WTC11 (cell line): Measurements from ENCODE around the gene SEMA6D. TPM values are rescaled to one million over a fixed set of nuclear protein-coding genes. Genes with fewer than 3 reads are reported as not detected.

Source experiments
- ATAC-seq: fragments of 200-7000 bp; cut with Tn5 transposase; 2 replicates; pipeline ENCODE4 v1.10.0; 2021; ENCODE audit warnings: mild to moderate bottlenecking, moderate library complexity
- CTCF ChIA-PET: fragments of 300-600 bp; sonication (Branson Sonifier 250); formaldehyde crosslinking; loops from one replicate; lab custom pipeline; 2021; ENCODE audit warnings: antibody characterized with exemption; lab: Charles Lee
- POLR2A ChIA-PET: fragments of 350-600 bp; sonication (Branson Sonifier 250); formaldehyde crosslinking; loops from one replicate; lab custom pipeline; 2021; ENCODE audit warnings: antibody characterized with exemption; lab: Charles Lee
- DNase-seq: peaks from one replicate; pipeline ENCODE4 v3.0.0; 2021; ENCODE audit warnings: low spot score
- H3K27ac Mint-ChIP-seq: 2 replicates; pipeline ENCODE4 v1.8.0; 2021; ENCODE audit warnings: mixed read lengths
- H3K27me3 Mint-ChIP-seq: 2 replicates; pipeline ENCODE4 v1.8.0; 2021; ENCODE audit warnings: low read depth, mild to moderate bottlenecking, moderate library complexity, mixed read lengths
- H3K36me3 Mint-ChIP-seq: 2 replicates; pipeline ENCODE4 v1.8.0; 2021; ENCODE audit warnings: mixed read lengths
- H3K4me1 Mint-ChIP-seq: 2 replicates; pipeline ENCODE4 v1.8.0; 2022; ENCODE audit warnings: mixed read lengths
- H3K4me3 Mint-ChIP-seq: 2 replicates; pipeline ENCODE4 v1.8.0; 2021; ENCODE audit warnings: mild to moderate bottlenecking, moderate library complexity, mixed read lengths
- H3K9me3 Mint-ChIP-seq: 2 replicates; pipeline ENCODE4 v1.8.0; 2021; ENCODE audit warnings: mixed read lengths
- ATF3 ChIP-seq: sonication (generic); formaldehyde crosslinking; conservative IDR thresholded peaks from 2 replicates; pipeline ENCODE4 v1.8.1; 2022; ENCODE audit warnings: mild to moderate bottlenecking, missing genetic modification reagents
- CTCF ChIP-seq: fragments of 200-600 bp; IDR thresholded peaks from 2 replicates; pipeline ENCODE4 v1.8.0; 2022; ENCODE audit warnings: antibody characterized with exemption
- ELF4 ChIP-seq: sonication (generic); formaldehyde crosslinking; IDR thresholded peaks from 2 replicates; pipeline ENCODE4 v1.8.1; 2022; ENCODE audit warnings: low read depth, mild to moderate bottlenecking, moderate library complexity, missing genetic modification reagents
- FOXP1 ChIP-seq: sonication (generic); formaldehyde crosslinking; IDR thresholded peaks from 2 replicates; pipeline ENCODE4 v1.8.0; 2022; ENCODE audit warnings: missing genetic modification reagents, mild to moderate bottlenecking, moderate library complexity, borderline replicate concordance
- HMGXB4 ChIP-seq: sonication (generic); formaldehyde crosslinking; IDR thresholded peaks from 2 replicates; pipeline ENCODE4 v1.8.1; 2023; ENCODE audit warnings: mild to moderate bottlenecking, moderate library complexity, missing genetic modification reagents
- NR3C1 ChIP-seq: sonication (generic); formaldehyde crosslinking; conservative IDR thresholded peaks from 2 replicates; pipeline ENCODE4 v1.8.1; 2023; ENCODE audit warnings: low read depth, mild to moderate bottlenecking, missing genetic modification reagents
- PRRX2 ChIP-seq: fragments of 250-450 bp; sonication (Bioruptor Pico); IDR thresholded peaks from 2 replicates; pipeline ENCODE4 v1.8.0; 2021; ENCODE audit warnings: mild to moderate bottlenecking
- SP1 ChIP-seq: sonication (generic); formaldehyde crosslinking; conservative IDR thresholded peaks from 2 replicates; pipeline ENCODE4 v1.8.1; 2022; ENCODE audit warnings: missing genetic modification reagents
- STAT6 ChIP-seq: sonication (generic); formaldehyde crosslinking; conservative IDR thresholded peaks from 2 replicates; pipeline ENCODE4 v1.8.1; 2023; ENCODE audit warnings: mild to moderate bottlenecking, low read depth, missing genetic modification reagents, moderate library complexity
- TEAD4 ChIP-seq: sonication (generic); formaldehyde crosslinking; IDR thresholded peaks from 2 replicates; pipeline ENCODE4 v1.8.0; 2022; ENCODE audit warnings: mild to moderate bottlenecking, missing genetic modification reagents
- ZNF121 ChIP-seq: sonication (generic); formaldehyde crosslinking; IDR thresholded peaks from 2 replicates; pipeline ENCODE4 v1.8.0; 2023; ENCODE audit warnings: missing genetic modification reagents
- ZNF263 ChIP-seq: sonication (generic); formaldehyde crosslinking; IDR thresholded peaks from 2 replicates; pipeline ENCODE4 v1.8.1; 2022; ENCODE audit warnings: low read depth, mild to moderate bottlenecking, moderate library complexity, missing genetic modification reagents
- ZNF512 ChIP-seq: sonication (generic); formaldehyde crosslinking; IDR thresholded peaks from 2 replicates; pipeline ENCODE4 v1.8.1; 2022; ENCODE audit warnings: missing genetic modification reagents, borderline replicate concordance
- total RNA-seq: library from RNA; stranded (reverse); gene quantifications from 3 replicates; pipeline ENCODE4 v1.2.3, GENCODE V29; 2021
- TF ChIP-seq, protein P1 (sequence below): sonication (generic); formaldehyde crosslinking; IDR thresholded peaks from 2 replicates; pipeline ENCODE4 v1.8.1; 2023; ENCODE audit warnings: mild to moderate bottlenecking, missing genetic modification reagents, moderate library complexity
- TF ChIP-seq, protein P2 (sequence below): sonication (generic); formaldehyde crosslinking; IDR thresholded peaks from 2 replicates; pipeline ENCODE4 v1.8.0; 2022; ENCODE audit warnings: mild to moderate bottlenecking, missing genetic modification reagents
- TF ChIP-seq, protein P3 (sequence below): sonication (generic); formaldehyde crosslinking; IDR thresholded peaks from 2 replicates; pipeline ENCODE4 v1.8.1; 2023; ENCODE audit warnings: mild to moderate bottlenecking, missing genetic modification reagents
- TF ChIP-seq, protein P4 (sequence below): fragments of 250-450 bp; sonication (Bioruptor Pico); IDR thresholded peaks from 2 replicates; pipeline ENCODE4 v1.9.0; 2021; ENCODE audit warnings: mild to moderate bottlenecking

Gene SEMA6D
- total RNA-seq, 1 experiment from 2014 or later, result 2.6 TPM

DNA sequence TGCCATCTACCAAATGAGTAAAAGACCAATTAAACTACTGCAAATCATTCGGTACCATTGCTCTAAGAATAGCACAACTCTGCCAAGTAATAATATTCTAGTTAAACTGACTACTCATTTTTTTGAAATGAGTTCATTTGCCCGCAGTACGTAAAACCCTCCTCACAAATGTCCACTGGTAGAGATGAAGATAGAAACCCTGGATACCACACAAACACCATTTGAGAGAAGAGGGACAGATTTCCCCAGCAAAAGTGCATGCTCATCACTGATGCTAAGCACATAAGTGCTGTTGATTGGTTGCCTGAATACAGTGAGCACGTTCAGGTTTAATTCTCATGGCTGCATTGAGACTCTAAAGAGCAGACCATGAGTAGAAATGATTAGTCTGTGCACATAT lies 34.6 kb upstream of the SEMA6D start:
- Mint-ChIP-seq H3K4me3 (no peak overlapping the region), H3K9me3 (peaks cover 7% of the 10 kb centered on the region)
- ChIA-PET POLR2A (interaction anchor here (0.6 kb wide), 1 partner anchor 10 kb away, joined by 3 read pairs; no protein-coding TSS in a partner anchor), CTCF (no interaction called here)
- TF ChIP-seq, protein P1, sequence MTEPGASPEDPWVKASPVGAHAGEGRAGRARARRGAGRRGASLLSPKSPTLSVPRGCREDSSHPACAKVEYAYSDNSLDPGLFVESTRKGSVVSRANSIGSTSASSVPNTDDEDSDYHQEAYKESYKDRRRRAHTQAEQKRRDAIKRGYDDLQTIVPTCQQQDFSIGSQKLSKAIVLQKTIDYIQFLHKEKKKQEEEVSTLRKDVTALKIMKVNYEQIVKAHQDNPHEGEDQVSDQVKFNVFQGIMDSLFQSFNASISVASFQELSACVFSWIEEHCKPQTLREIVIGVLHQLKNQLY (CRISPR knock-in tag), result no peak
- TF ChIP-seq ZNF121 (no peak), CTCF (no peak), SP1 (CRISPR knock-in tag) (no peak), ELF4 (CRISPR knock-in tag) (no peak), FOXP1 (CRISPR knock-in tag) (no peak), ZNF263 (CRISPR knock-in tag) (no peak), NR3C1 (no peak), ZNF512 (CRISPR knock-in tag) (no peak), TEAD4 (CRISPR knock-in tag) (no peak), PRRX2 (no peak), HMGXB4 (CRISPR knock-in tag) (no peak), ATF3 (no peak), STAT6 (no peak)
- TF ChIP-seq, protein P2, sequence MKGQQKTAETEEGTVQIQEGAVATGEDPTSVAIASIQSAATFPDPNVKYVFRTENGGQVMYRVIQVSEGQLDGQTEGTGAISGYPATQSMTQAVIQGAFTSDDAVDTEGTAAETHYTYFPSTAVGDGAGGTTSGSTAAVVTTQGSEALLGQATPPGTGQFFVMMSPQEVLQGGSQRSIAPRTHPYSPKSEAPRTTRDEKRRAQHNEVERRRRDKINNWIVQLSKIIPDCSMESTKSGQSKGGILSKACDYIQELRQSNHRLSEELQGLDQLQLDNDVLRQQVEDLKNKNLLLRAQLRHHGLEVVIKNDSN (CRISPR knock-in tag), result no peak
- TF ChIP-seq, protein P3, sequence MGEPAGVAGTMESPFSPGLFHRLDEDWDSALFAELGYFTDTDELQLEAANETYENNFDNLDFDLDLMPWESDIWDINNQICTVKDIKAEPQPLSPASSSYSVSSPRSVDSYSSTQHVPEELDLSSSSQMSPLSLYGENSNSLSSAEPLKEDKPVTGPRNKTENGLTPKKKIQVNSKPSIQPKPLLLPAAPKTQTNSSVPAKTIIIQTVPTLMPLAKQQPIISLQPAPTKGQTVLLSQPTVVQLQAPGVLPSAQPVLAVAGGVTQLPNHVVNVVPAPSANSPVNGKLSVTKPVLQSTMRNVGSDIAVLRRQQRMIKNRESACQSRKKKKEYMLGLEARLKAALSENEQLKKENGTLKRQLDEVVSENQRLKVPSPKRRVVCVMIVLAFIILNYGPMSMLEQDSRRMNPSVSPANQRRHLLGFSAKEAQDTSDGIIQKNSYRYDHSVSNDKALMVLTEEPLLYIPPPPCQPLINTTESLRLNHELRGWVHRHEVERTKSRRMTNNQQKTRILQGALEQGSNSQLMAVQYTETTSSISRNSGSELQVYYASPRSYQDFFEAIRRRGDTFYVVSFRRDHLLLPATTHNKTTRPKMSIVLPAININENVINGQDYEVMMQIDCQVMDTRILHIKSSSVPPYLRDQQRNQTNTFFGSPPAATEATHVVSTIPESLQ, result no peak
- TF ChIP-seq, protein P4, sequence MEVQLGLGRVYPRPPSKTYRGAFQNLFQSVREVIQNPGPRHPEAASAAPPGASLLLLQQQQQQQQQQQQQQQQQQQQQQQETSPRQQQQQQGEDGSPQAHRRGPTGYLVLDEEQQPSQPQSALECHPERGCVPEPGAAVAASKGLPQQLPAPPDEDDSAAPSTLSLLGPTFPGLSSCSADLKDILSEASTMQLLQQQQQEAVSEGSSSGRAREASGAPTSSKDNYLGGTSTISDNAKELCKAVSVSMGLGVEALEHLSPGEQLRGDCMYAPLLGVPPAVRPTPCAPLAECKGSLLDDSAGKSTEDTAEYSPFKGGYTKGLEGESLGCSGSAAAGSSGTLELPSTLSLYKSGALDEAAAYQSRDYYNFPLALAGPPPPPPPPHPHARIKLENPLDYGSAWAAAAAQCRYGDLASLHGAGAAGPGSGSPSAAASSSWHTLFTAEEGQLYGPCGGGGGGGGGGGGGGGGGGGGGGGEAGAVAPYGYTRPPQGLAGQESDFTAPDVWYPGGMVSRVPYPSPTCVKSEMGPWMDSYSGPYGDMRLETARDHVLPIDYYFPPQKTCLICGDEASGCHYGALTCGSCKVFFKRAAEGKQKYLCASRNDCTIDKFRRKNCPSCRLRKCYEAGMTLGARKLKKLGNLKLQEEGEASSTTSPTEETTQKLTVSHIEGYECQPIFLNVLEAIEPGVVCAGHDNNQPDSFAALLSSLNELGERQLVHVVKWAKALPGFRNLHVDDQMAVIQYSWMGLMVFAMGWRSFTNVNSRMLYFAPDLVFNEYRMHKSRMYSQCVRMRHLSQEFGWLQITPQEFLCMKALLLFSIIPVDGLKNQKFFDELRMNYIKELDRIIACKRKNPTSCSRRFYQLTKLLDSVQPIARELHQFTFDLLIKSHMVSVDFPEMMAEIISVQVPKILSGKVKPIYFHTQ, result no peak
- TF ChIP-seq, all 79 proteins: peak for 0
- H3K4me1 Mint-ChIP-seq, result no peaks in the 10 kb centered on the region
- ATAC-seq (no peak), DNase-seq (no peak)
- H3K27ac Mint-ChIP-seq, result no peak overlapping the region
- no peaks in the 10 kb centered on the region for H3K36me3 Mint-ChIP-seq
- H3K27me3 Mint-ChIP-seq, result no peaks in the 10 kb centered on the region
